Breast epithelium (tissue), 4 donors: ENCODE results near the gene STAC3. TPM values are rescaled to one million over a fixed set of nuclear protein-coding genes. Genes with fewer than 3 reads are reported as not detected.

Experiments
- DNase-seq, 2 donors: peaks; one replicate each; pipeline ENCODE4 v3.0.0-alpha.2; 2019; ENCODE audit warnings: low spot score in 2 of 2
- H3K27ac ChIP-seq, 2 donors: fragments of 200-600 bp; sonication (generic) in 1 of 2; one replicate each; pipeline ENCODE4 v1.5.1; 2016 to 2019; ENCODE audit warnings: mild to moderate bottlenecking in 1 of 2
- H3K27me3 ChIP-seq, 2 donors: fragments of 200-600 bp; sonication (generic) in 1 of 2; one replicate each; pipeline versions ENCODE4 v1.5.1 to v1.6.0; 2017 to 2019; ENCODE audit warnings: control low read depth in 1 of 2, mild to moderate bottlenecking in 1 of 2
- H3K36me3 ChIP-seq: fragments of 200-600 bp; one replicate; pipeline ENCODE4 v1.5.1; 2019
- H3K4me1 ChIP-seq, 2 donors: fragments of 200-600 bp; sonication (generic); one replicate each; pipeline ENCODE4 v1.5.1; 2016 to 2019; ENCODE audit warnings: control low read depth in 1 of 2
- H3K4me3 ChIP-seq, 3 donors: fragments of 200-600 bp; sonication (generic); 1 replicate in 2 of 3; 2 replicates in 1 of 3; pipeline ENCODE4 v1.5.1; 2016 to 2019; ENCODE audit warnings: mild to moderate bottlenecking in 3 of 3, moderate library complexity in 2 of 3
- H3K9me3 ChIP-seq, 2 donors: fragments of 200-600 bp; sonication (generic) in 1 of 2; one replicate each; pipeline ENCODE4 v1.5.1; 2016 to 2019; ENCODE audit warnings: control low read depth in 1 of 2
- POLR2A ChIP-seq: fragments of 450-650 bp; IDR thresholded peaks from one replicate; pipeline ENCODE4 v1.6.1; 2016; ENCODE audit warnings: antibody characterized with exemption, mild to moderate bottlenecking, moderate library complexity
- POLR2AphosphoS5 ChIP-seq, 3 donors: sonication (generic); formaldehyde crosslinking; IDR thresholded peaks; one replicate each; pipeline ENCODE4 v1.6.1; 2017; ENCODE audit warnings: antibody characterized with exemption in 3 of 3
- intact Hi-C: fragments of 100-400 bp; cut with DNase I; formaldehyde crosslinking; loops from one replicate; pipeline ENCODE4 v1.15.1; 2023; ENCODE audit warnings: low total_unique reads
- total RNA-seq, 3 donors: library from RNA; depleted of rRNA; stranded (reverse); fragments of >200 nt; gene quantifications; one replicate each; pipeline ENCODE4 v1.1.0, GENCODE V29; 2016
- TF ChIP-seq, protein P1 (sequence below), 3 donors: fragments of 450-650 bp; IDR thresholded peaks; one replicate each; pipeline ENCODE4 v1.5.1; 2016 to 2017; ENCODE audit warnings: antibody characterized with exemption in 3 of 3, mild to moderate bottlenecking in 3 of 3, moderate library complexity in 3 of 3

The STAC3 gene
- total RNA-seq, 3 donors from 2014 or later: 0.98 to 3.2 (median 1.6) TPM

DNA sequence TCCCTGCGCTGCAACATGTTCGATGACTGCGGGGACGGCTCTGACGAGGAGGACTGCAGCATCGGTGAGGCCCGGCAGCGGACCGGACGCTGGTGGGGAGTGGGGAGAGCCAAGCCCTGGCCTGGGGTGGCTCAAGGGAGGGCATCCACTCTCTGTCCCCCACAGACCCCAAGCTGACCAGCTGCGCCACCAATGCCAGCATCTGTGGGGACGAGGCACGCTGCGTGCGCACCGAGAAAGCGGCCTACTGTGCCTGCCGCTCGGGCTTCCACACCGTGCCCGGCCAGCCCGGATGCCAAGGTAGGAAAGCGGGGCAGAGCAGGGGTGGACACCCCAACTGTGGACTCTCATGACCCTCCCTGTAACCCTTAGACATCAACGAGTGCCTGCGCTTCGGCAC, 45.8 kb downstream of the STAC3 start:
- no peaks in the 10 kb centered on the region for H3K27me3 ChIP-seq
- H3K4me3 ChIP-seq: no peak overlapping the region
- no peaks in the 10 kb centered on the region for H3K9me3 ChIP-seq
- H3K4me1 ChIP-seq: no peaks in the 10 kb centered on the region
- H3K36me3 ChIP-seq: peaks cover 4% of the 10 kb centered on the region
- H3K27ac ChIP-seq: no peak overlapping the region
- no peak for DNase-seq
- TF ChIP-seq POLR2A: no peak
- no peak for TF ChIP-seq POLR2AphosphoS5 (IDR thresholded peaks at IDR 0.05)
- TF ChIP-seq, protein P1, sequence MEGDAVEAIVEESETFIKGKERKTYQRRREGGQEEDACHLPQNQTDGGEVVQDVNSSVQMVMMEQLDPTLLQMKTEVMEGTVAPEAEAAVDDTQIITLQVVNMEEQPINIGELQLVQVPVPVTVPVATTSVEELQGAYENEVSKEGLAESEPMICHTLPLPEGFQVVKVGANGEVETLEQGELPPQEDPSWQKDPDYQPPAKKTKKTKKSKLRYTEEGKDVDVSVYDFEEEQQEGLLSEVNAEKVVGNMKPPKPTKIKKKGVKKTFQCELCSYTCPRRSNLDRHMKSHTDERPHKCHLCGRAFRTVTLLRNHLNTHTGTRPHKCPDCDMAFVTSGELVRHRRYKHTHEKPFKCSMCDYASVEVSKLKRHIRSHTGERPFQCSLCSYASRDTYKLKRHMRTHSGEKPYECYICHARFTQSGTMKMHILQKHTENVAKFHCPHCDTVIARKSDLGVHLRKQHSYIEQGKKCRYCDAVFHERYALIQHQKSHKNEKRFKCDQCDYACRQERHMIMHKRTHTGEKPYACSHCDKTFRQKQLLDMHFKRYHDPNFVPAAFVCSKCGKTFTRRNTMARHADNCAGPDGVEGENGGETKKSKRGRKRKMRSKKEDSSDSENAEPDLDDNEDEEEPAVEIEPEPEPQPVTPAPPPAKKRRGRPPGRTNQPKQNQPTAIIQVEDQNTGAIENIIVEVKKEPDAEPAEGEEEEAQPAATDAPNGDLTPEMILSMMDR (IDR thresholded peaks at IDR 0.05): no peak
- intact Hi-C loops: no loop called here

DNA sequence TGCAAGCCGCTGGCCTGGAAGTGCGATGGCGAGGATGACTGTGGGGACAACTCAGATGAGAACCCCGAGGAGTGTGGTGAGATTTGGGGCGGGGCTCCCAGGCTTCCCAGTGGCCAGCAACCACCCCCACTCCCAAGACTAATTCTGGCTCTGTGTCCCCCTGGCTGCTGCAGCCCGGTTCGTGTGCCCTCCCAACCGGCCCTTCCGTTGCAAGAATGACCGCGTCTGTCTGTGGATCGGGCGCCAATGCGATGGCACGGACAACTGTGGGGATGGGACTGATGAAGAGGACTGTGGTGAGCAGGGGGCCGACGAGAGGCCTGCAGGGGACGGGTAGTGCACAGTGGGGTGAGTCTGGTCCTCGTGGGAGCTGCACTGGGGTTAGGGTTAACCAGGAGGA, 46.5 kb downstream of the STAC3 start:
- no peaks in the 10 kb centered on the region for H3K9me3 ChIP-seq
- H3K27me3 ChIP-seq: no peaks in the 10 kb centered on the region
- no peaks in the 10 kb centered on the region for H3K4me1 ChIP-seq
- peaks cover 4% of the 10 kb centered on the region for H3K36me3 ChIP-seq
- DNase-seq: no peak
- no peak for TF ChIP-seq POLR2AphosphoS5 (IDR thresholded peaks at IDR 0.05)
- TF ChIP-seq, protein P1 (IDR thresholded peaks at IDR 0.05): no peak
- TF ChIP-seq POLR2A: no peak
- H3K27ac ChIP-seq: no peak overlapping the region
- intact Hi-C loops: no loop called here
- H3K4me3 ChIP-seq: no peak overlapping the region

GRCh38 chr12:57203791-57204190, 47.2 kb downstream of the STAC3 start:
- no peak overlapping the region for H3K4me3 ChIP-seq
- DNase-seq: no peak
- H3K27ac ChIP-seq: no peak overlapping the region
- H3K9me3 ChIP-seq: no peaks in the 10 kb centered on the region
- peaks cover 4% of the 10 kb centered on the region for H3K36me3 ChIP-seq
- no peaks in the 10 kb centered on the region for H3K4me1 ChIP-seq
- intact Hi-C loops: no loop called here
- H3K27me3 ChIP-seq: no peaks in the 10 kb centered on the region
- TF ChIP-seq POLR2A: no peak

DNA sequence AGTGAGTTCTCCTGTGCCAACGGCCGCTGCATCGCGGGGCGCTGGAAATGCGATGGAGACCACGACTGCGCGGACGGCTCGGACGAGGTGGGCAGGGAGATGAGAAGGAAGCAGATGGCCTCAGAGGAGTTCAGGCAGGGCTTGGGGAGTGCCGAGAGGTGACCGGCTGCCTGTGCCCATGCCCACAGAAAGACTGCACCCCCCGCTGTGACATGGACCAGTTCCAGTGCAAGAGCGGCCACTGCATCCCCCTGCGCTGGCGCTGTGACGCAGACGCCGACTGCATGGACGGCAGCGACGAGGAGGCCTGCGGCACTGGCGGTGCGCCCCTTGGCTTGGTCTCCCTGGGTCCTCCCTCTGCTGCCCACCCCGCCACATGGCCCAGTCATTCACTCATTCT, 47.8 kb downstream of the STAC3 start:
- TF ChIP-seq, protein P1 (IDR thresholded peaks at IDR 0.05): no peak
- TF ChIP-seq POLR2A: no peak
- Histone ChIP-seq H3K4me1 (no peaks in the 10 kb centered on the region), H3K27ac (no peak overlapping the region), H3K36me3 (peaks cover 4% of the 10 kb centered on the region), H3K9me3 (no peaks in the 10 kb centered on the region), H3K27me3 (no peaks in the 10 kb centered on the region), H3K4me3 (no peak overlapping the region)
- intact Hi-C loops: no loop called here
- DNase-seq: no peak

GRCh38 chr12:57202321-57202720, 48.7 kb downstream of the STAC3 start:
- no peak overlapping the region for H3K4me3 ChIP-seq
- H3K27ac ChIP-seq: peak overlapping the region in 1 of 2 donors; percentile 1
- intact Hi-C loops: no loop called here
- H3K9me3 ChIP-seq: no peaks in the 10 kb centered on the region
- TF ChIP-seq POLR2AphosphoS5 (IDR thresholded peaks at IDR 0.05) (no peak), POLR2A (no peak)
- TF ChIP-seq, protein P1 (IDR thresholded peaks at IDR 0.05): no peak
- no peaks in the 10 kb centered on the region for H3K4me1 ChIP-seq
- H3K36me3 ChIP-seq: peaks cover 9% of the 10 kb centered on the region
- no peak for DNase-seq
- H3K27me3 ChIP-seq: no peaks in the 10 kb centered on the region

DNA sequence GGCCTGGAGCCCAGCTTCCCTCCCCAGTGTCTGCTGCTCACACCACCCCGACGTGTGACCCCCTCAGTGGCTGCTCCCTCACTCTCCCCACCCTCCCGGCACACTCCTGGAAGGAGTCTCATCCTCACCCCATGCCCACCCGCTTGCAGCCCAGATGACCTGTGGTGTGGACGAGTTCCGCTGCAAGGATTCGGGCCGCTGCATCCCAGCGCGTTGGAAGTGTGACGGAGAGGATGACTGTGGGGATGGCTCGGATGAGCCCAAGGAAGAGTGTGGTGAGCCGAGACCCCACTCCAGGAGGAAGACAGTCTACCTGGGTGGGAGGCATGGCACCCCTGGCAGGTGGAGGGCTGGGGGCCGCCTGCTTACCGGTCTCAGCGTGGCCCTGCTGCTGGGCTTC, 49.4 kb downstream of the STAC3 start:
- intact Hi-C loops: no loop called here
- H3K36me3 ChIP-seq: peaks cover 9% of the 10 kb centered on the region
- no peaks in the 10 kb centered on the region for H3K9me3 ChIP-seq
- no peak overlapping the region for H3K4me3 ChIP-seq
- H3K4me1 ChIP-seq: no peaks in the 10 kb centered on the region
- TF ChIP-seq, protein P1 (IDR thresholded peaks at IDR 0.05): no peak
- TF ChIP-seq POLR2AphosphoS5 (IDR thresholded peaks at IDR 0.05): no peak
- TF ChIP-seq POLR2A: no peak
- no peak overlapping the region for H3K27ac ChIP-seq
- DNase-seq: no peak
- no peaks in the 10 kb centered on the region for H3K27me3 ChIP-seq
